SK-N-SH treated with all-trans-retinoic acid at 6 μM for 48 hours (cell line): ENCODE data around the gene AGAP5.
"Not testable (repeated sequence)": the region's sequence is repeated elsewhere in the genome, so short reads cannot be mapped to it uniquely, and the experiment has no call there.

Experiments used
- BACH2 ChIP-seq: fragments of 250-450 bp; sonication (Bioruptor Pico); IDR thresholded peaks from 2 replicates; pipeline ENCODE4 v1.9.0; 2021; ENCODE audit warnings: mild to moderate bottlenecking, borderline replicate concordance
- GLIS3 ChIP-seq: fragments of 250-450 bp; sonication (Bioruptor Pico); IDR thresholded peaks from 2 replicates; pipeline ENCODE4 v1.5.0; 2020; ENCODE audit warnings: mild to moderate bottlenecking, moderate library complexity
- ISL1 ChIP-seq: fragments of 250-450 bp; sonication (Bioruptor Pico); IDR thresholded peaks from 2 replicates; pipeline ENCODE4 v2.1.2; 2022; ENCODE audit warnings: mild to moderate bottlenecking, moderate library complexity
- PATZ1 ChIP-seq: fragments of 250-450 bp; sonication (Bioruptor Pico); IDR thresholded peaks from 2 replicates; pipeline ENCODE4 v1.8.0; 2020; ENCODE audit warnings: mild to moderate bottlenecking, moderate library complexity, borderline replicate concordance
- PPARA ChIP-seq: fragments of 250-450 bp; sonication (Bioruptor Pico); IDR thresholded peaks from 2 replicates; pipeline ENCODE4 v1.5.0; 2020; ENCODE audit warnings: mild to moderate bottlenecking, borderline replicate concordance
- TSHZ2 ChIP-seq: fragments of 250-450 bp; sonication (Bioruptor Pico); IDR thresholded peaks from 2 replicates; pipeline ENCODE4 v1.5.0; 2020; ENCODE audit warnings: mild to moderate bottlenecking, moderate library complexity
- ZC3H10 ChIP-seq: fragments of 250-450 bp; sonication (Bioruptor Pico); IDR thresholded peaks from 2 replicates; pipeline ENCODE4 v1.5.1; 2021; ENCODE audit warnings: mild to moderate bottlenecking, moderate library complexity
- ZFP3 ChIP-seq: fragments of 250-450 bp; sonication (Bioruptor Pico); IDR thresholded peaks from 2 replicates; pipeline ENCODE4 v1.5.0; 2020; ENCODE audit warnings: mild to moderate bottlenecking, moderate library complexity
- ZFP30 ChIP-seq: fragments of 450-650 bp; formaldehyde crosslinking; IDR thresholded peaks from 2 replicates; pipeline ENCODE4 v1.5.0; 2022; ENCODE audit warnings: mild to moderate bottlenecking, moderate library complexity

GRCh38 chr10:73708122-73708521 is 10.2 kb upstream of the AGAP5 start:
- not testable (repeated sequence) for TF ChIP-seq ZFP30; TSHZ2 (CRISPR knock-in tag); ZFP3 (CRISPR knock-in tag); ZC3H10 (CRISPR knock-in tag); PPARA (CRISPR knock-in tag); BACH2 (CRISPR knock-in tag); PATZ1 (CRISPR knock-in tag); ISL1 (CRISPR knock-in tag); GLIS3 (CRISPR knock-in tag)
